Mesenchymal stem cell (in vitro differentiated cells and primary cell): Measurements from ENCODE around the gene TPMT.

ENCODE experiments used
- DNase-seq: peaks from one replicate; pipeline ENCODE4 v3.0.0-alpha.2; 2013
- H2AFZ ChIP-seq: one replicate; pipeline ENCODE4 v1.6.1; 2013; ENCODE audit warnings: low read depth, mild to moderate bottlenecking, control low read depth, inconsistent platforms, low read length, moderate library complexity
- H2AK5ac ChIP-seq: 2 replicates; pipeline ENCODE4 v1.6.1; 2013; ENCODE audit warnings: low read length, moderate library complexity, mild to moderate bottlenecking, inconsistent platforms; ENCODE audit not compliant: severe bottlenecking
- H2BK120ac ChIP-seq: one replicate; pipeline ENCODE4 v1.6.1; 2013; ENCODE audit warnings: low read depth, mild to moderate bottlenecking, inconsistent platforms, low read length, moderate library complexity
- H2BK12ac ChIP-seq, 2 experiments: one replicate each; pipeline ENCODE4 v1.6.1; 2013; ENCODE audit warnings: inconsistent platforms in 2 of 2, low read length in 2 of 2, mild to moderate bottlenecking in 2 of 2, moderate library complexity in 2 of 2, control low read depth in 1 of 2
- H2BK15ac ChIP-seq: one replicate; pipeline ENCODE4 v1.6.1; 2013; ENCODE audit warnings: mild to moderate bottlenecking, low read depth, inconsistent platforms; ENCODE audit not compliant: poor library complexity, severe bottlenecking
- H2BK5ac ChIP-seq: 2 replicates; pipeline ENCODE4 v1.6.1; 2013; ENCODE audit warnings: low read depth, mild to moderate bottlenecking, low read length, control low read depth, inconsistent platforms; ENCODE audit not compliant: poor library complexity, severe bottlenecking
- H3K14ac ChIP-seq, 2 experiments: one replicate each; pipeline ENCODE4 v1.6.1; 2013; ENCODE audit warnings: inconsistent platforms in 2 of 2, low read length in 2 of 2, control low read depth in 1 of 2, mild to moderate bottlenecking in 1 of 2, moderate library complexity in 1 of 2
- H3K18ac ChIP-seq, 2 experiments: one replicate each; pipeline ENCODE4 v1.6.1; 2013; ENCODE audit warnings: inconsistent platforms in 2 of 2, low read length in 2 of 2, control low read depth in 1 of 2, low read depth in 1 of 2, mild to moderate bottlenecking in 1 of 2
- H3K23ac ChIP-seq, 2 experiments: one replicate each; pipeline ENCODE4 v1.6.1; 2013; ENCODE audit warnings: inconsistent platforms in 2 of 2, low read length in 2 of 2, mild to moderate bottlenecking in 2 of 2, moderate library complexity in 2 of 2, control low read depth in 1 of 2
- H3K27ac ChIP-seq: 2 replicates; pipeline ENCODE4 v1.5.1; 2013; ENCODE audit warnings: mild to moderate bottlenecking, moderate library complexity, low read length, control low read depth, inconsistent platforms; ENCODE audit not compliant: poor library complexity, severe bottlenecking
- H3K27me3 ChIP-seq, 2 experiments: 2 replicates each; pipeline versions ENCODE4 v1.6.1 to v1.7.0; 2013; ENCODE audit warnings: low read length in 2 of 2, mild to moderate bottlenecking in 2 of 2, moderate library complexity in 2 of 2, control low read depth in 1 of 2, inconsistent platforms in 1 of 2; ENCODE audit not compliant: control insufficient read depth in 1 of 2, insufficient read depth in 1 of 2
- H3K36me3 ChIP-seq, 2 experiments: 2 replicates each; pipeline versions ENCODE4 v1.6.1 to v1.7.0; 2013; ENCODE audit warnings: low read length in 2 of 2, control low read depth in 1 of 2, inconsistent platforms in 1 of 2, low read depth in 1 of 2, mild to moderate bottlenecking in 1 of 2; ENCODE audit not compliant: insufficient read depth in 2 of 2, control insufficient read depth in 1 of 2
- H3K4ac ChIP-seq, 2 experiments: one replicate each; pipeline ENCODE4 v1.6.1; 2013; ENCODE audit warnings: inconsistent platforms in 2 of 2, low read length in 2 of 2, mild to moderate bottlenecking in 2 of 2, moderate library complexity in 2 of 2, control low read depth in 1 of 2, low read depth in 1 of 2
- H3K4me1 ChIP-seq: 2 replicates; pipeline ENCODE4 v1.6.1; 2013; ENCODE audit warnings: low read depth, low read length, control low read depth; ENCODE audit not compliant: control insufficient read depth, insufficient read depth
- H3K4me2 ChIP-seq: 2 replicates; pipeline ENCODE4 v1.6.1; 2013; ENCODE audit warnings: low read length, mild to moderate bottlenecking, inconsistent platforms; ENCODE audit not compliant: poor library complexity, severe bottlenecking
- H3K4me3 ChIP-seq, 2 experiments: 2 replicates each; pipeline versions ENCODE4 v1.5.1 to v1.7.0; 2013; ENCODE audit warnings: low read length in 2 of 2, mild to moderate bottlenecking in 2 of 2, control low read depth in 1 of 2, low read depth in 1 of 2; ENCODE audit not compliant: insufficient read depth in 1 of 2
- H3K79me1 ChIP-seq: replicated peaks from 2 replicates; pipeline ENCODE4 v1.6.1; 2013; ENCODE audit warnings: mild to moderate bottlenecking, control low read depth, low read length, inconsistent platforms; ENCODE audit not compliant: poor library complexity, severe bottlenecking
- H3K9ac ChIP-seq: 2 replicates; pipeline ENCODE4 v1.7.0; 2013; ENCODE audit warnings: mild to moderate bottlenecking, low read length, moderate library complexity
- H3K9me3 ChIP-seq: 2 replicates; pipeline ENCODE4 v1.7.0; 2013; ENCODE audit warnings: mild to moderate bottlenecking, low read length; ENCODE audit not compliant: control insufficient read depth
- H4K8ac ChIP-seq: one replicate; pipeline ENCODE4 v1.6.1; 2013; ENCODE audit warnings: inconsistent platforms, mild to moderate bottlenecking, low read length, moderate library complexity
- H4K91ac ChIP-seq: one replicate; pipeline ENCODE4 v1.6.1; 2013; ENCODE audit warnings: mild to moderate bottlenecking, low read length, inconsistent platforms
- WGBS: methylation state at CpG from one replicate; pipeline ENCODE4 v1.1.7; 2013; ENCODE audit warnings: mixed read lengths; 5-methylcytosine and 5-hydroxymethylcytosine counted together

Gene TPMT

DNA sequence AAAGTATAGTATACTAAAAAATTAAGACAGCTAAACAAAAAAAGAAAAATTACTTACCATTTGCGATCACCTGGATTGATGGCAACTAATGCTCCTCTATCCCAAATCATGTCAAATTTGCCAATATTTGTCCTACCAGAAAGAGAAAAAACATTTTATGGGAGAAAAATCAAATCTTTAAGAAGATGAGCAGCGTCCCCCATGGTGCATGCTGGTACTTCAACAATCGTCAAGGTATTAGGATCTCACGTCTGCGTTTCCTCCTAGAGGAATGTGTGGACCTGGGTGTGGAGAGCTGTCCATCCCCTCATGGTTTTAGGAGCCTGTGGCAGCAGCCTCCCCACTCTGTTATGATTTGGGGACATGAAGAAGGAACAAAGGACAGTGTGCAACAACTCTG is 16.0 kb downstream of the TPMT start:
- Histone ChIP-seq H3K27ac (no peak overlapping the region), H3K4me1 (no peaks in the 10 kb centered on the region), H2BK12ac (no peak overlapping the region), H3K14ac (no peak overlapping the region), H3K79me1 (no peaks in the 10 kb centered on the region), H2BK15ac (no peak overlapping the region), H2BK120ac (no peak overlapping the region), H4K91ac (no peak overlapping the region), H3K4me2 (no peak overlapping the region), H3K18ac (no peak overlapping the region), H3K36me3 (peaks cover 25 to 71% of the 10 kb centered on the region in 2 experiments), H2AK5ac (no peak overlapping the region), H3K23ac (no peak overlapping the region), H3K9me3 (no peaks in the 10 kb centered on the region), H3K4ac (no peak overlapping the region), H3K4me3 (no peak overlapping the region), H2BK5ac (no peak overlapping the region), H4K8ac (no peak overlapping the region), H3K9ac (no peak overlapping the region), H2AFZ (no peak overlapping the region), H3K27me3 (no peaks in the 10 kb centered on the region)
- DNase-seq, result no peak
- 97% methylated on average over 5 of the region's 5 CpGs for WGBS

DNA sequence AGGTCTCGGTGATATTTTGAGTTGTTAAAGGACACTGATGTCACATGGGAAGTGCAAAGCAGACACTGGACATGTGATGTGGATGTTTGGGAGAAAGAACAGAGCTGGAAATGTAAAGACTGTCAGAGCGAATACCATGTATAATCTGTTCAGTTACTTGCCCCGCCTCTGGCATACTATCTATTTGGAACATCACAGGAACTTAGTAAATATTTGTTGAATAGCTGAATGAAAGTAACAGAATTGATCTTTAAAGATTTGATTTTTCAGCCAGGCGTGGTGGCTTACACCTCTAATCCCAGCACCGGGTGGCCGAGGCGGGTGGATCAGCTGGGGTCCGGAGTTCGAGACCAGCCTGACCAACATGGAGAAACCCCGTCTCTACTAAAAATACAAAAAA is 18.6 kb downstream of the TPMT start:
- Histone ChIP-seq H2AFZ (no peak overlapping the region), H2BK120ac (no peak overlapping the region), H3K36me3 (peaks cover 23 to 64% of the 10 kb centered on the region in 2 experiments), H3K18ac (no peak overlapping the region), H3K27ac (no peak overlapping the region), H3K79me1 (no peaks in the 10 kb centered on the region), H3K4me2 (no peak overlapping the region), H3K4ac (no peak overlapping the region), H4K8ac (no peak overlapping the region), H2AK5ac (no peak overlapping the region), H2BK12ac (no peak overlapping the region), H2BK15ac (no peak overlapping the region), H3K4me1 (no peaks in the 10 kb centered on the region), H3K9me3 (no peaks in the 10 kb centered on the region), H3K23ac (no peak overlapping the region), H3K4me3 (no peak overlapping the region), H3K9ac (no peak overlapping the region), H3K27me3 (no peaks in the 10 kb centered on the region), H2BK5ac (no peak overlapping the region), H4K91ac (no peak overlapping the region), H3K14ac (no peak overlapping the region)
- DNase-seq, result no peak
- 96% methylated on average over 9 of the region's 10 CpGs for WGBS

DNA sequence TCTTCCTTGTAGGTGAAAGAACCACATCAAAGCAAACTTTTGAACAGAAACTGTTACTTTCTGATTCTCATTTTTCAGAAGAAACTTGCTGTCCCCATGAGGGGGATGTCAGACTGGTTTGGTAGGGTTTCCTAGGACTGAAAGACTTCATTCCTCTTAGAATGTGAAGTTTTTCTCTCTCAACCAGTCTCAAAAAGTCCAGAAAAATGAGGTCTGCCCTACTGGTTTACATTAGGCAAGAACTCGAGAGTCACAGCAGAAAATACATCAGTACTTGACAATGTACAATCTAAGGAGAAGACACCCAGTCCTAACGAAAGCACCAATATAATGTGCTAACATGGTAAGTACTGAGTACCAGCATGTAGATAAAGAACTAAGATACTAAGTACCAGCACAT is 19.7 kb downstream of the TPMT start:
- Histone ChIP-seq H3K23ac (no peak overlapping the region), H4K8ac (no peak overlapping the region), H2AK5ac (no peak overlapping the region), H3K36me3 (peaks cover 16 to 60% of the 10 kb centered on the region in 2 experiments), H3K4me1 (no peaks in the 10 kb centered on the region), H2AFZ (no peak overlapping the region), H2BK120ac (no peak overlapping the region), H4K91ac (no peak overlapping the region), H3K4me3 (no peak overlapping the region), H3K9ac (no peak overlapping the region), H3K79me1 (no peaks in the 10 kb centered on the region), H3K14ac (no peak overlapping the region), H2BK15ac (no peak overlapping the region), H3K4me2 (no peak overlapping the region), H2BK12ac (no peak overlapping the region), H3K4ac (no peak overlapping the region), H3K27ac (no peak overlapping the region), H3K18ac (no peak overlapping the region), H3K9me3 (no peaks in the 10 kb centered on the region), H2BK5ac (no peak overlapping the region), H3K27me3 (no peaks in the 10 kb centered on the region)
- 92% methylated on average over 1 of the region's 2 CpGs for WGBS
- no peak for DNase-seq

DNA sequence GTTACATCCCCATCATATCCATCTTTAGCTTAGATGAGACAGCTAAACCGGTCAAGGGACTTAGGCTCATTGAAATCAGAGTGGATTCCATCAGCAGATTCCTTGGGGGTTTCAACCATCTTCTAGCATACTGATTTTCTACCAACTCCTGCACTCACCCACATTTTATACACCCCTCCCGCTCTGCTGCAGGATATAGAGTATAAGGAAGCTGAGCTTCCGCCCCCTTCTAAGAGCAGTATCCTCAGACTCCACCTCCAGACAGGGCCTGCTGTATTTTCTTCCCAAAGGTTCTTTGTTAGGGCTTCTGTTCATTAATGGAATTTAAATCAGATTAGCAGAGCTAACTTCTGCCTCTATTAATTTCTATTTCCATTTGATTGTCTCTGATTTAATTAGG is 22.5 kb downstream of the TPMT start:
- H3K36me3 ChIP-seq, result peaks cover 12 to 48% of the 10 kb centered on the region in 2 experiments
- no peak overlapping the region for H4K91ac ChIP-seq
- no peak overlapping the region for H3K9ac ChIP-seq
- no peak overlapping the region for H3K23ac ChIP-seq
- H2AK5ac ChIP-seq, result no peak overlapping the region
- no peak overlapping the region for H4K8ac ChIP-seq
- H2BK5ac ChIP-seq, result no peak overlapping the region
- DNase-seq, result no peak
- no peaks in the 10 kb centered on the region for H3K4me1 ChIP-seq
- H3K79me1 ChIP-seq, result no peaks in the 10 kb centered on the region
- no peak overlapping the region for H3K4me3 ChIP-seq
- no peak overlapping the region for H3K4ac ChIP-seq
- no peak overlapping the region for H2AFZ ChIP-seq
- no peak overlapping the region for H3K4me2 ChIP-seq
- H2BK12ac ChIP-seq, result no peak overlapping the region
- H2BK15ac ChIP-seq, result no peak overlapping the region
- no peak overlapping the region for H2BK120ac ChIP-seq
- H3K9me3 ChIP-seq, result no peaks in the 10 kb centered on the region
- no peak overlapping the region for H3K18ac ChIP-seq
- H3K27ac ChIP-seq, result no peak overlapping the region
- no peaks in the 10 kb centered on the region for H3K27me3 ChIP-seq
- H3K14ac ChIP-seq, result no peak overlapping the region
- WGBS, result 100% methylated on average over 2 of the region's 3 CpGs
